ENCODE data around the gene KCNK6.
A peak's percentile ranks its signal among the peaks of the same experiment; 100 is the strongest.
"Not testable (repeated sequence)": the region's sequence is repeated elsewhere in the genome, so short reads cannot be mapped to it uniquely, and the experiment has no call there.

KCNK6 gene

GRCh38 chr19:38362946-38363688 lies 43.5 kb downstream of the KCNK6 start:
- not testable (repeated sequence) for DNase-seq

DNA sequence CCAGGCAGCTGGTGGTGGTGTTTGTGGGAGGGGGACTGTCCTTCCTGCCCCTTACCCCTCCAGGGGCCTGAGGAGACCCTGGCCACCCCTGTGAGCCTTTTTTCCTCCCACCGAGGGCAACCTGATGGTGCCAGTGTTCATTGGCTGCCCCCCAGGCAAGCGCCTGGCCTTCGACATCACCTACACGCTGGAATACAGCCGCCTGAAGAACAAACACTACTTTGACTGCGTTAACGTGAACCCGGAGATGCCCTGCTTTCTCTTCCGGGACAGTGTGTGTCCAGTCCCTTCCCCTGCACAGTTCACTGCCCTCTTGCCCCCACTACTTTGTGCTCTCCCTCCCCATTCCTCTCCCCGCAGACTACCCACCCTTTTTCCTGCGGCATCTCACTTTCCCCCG lies 47.4 kb downstream of the KCNK6 start:
- DNase-seq = no peak

GRCh38 chr19:38369584-38369983 lies 49.9 kb downstream of the KCNK6 start:
- no peak for DNase-seq

- no peak for DNase-seq
Measured at GRCh38 chr19:38370299-38370698, 50.7 kb downstream of the KCNK6 start.

GRCh38 chr19:38371081-38371480 lies 51.4 kb downstream of the KCNK6 start:
- DNase-seq = no peak

GRCh38 chr19:38373907-38374331 lies 54.3 kb downstream of the KCNK6 start:
- DNase-seq = no peak

DNA sequence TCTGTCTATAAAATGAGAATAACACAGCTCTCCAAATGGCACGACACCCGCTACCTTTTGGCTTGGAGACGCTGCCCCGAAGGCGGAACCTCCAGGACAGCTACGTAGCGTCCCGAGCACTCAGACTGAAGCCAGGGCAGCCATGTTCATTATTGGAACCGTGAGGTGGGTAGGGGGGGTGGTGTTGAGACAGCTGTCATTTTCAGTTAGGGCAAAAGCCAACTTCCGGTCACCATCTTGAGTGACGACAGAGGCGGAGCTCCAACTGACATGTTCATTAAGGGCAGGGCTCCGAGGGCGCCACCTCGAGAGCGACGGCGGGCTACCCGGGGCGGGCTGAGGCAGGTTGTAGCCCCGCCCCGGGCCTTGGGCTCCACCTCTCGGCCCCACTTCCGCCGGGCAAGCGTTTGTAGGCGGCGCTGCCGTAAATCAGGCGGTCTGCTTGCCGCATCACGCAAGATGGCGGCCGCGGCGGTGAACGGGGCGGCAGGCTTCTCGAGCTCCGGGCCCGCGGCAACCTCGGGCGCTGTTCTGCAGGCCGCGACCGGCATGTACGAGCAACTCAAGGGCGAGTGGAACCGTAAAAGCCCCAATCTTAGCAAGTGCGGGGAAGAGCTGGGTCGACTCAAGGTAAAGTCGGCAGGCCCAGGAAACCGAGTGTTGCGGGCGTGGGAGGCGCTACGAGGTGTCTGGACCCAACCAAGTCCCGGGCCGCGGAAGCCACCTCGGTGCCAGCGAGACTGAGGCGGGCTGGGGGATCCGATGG lies 54.9 kb downstream of the KCNK6 start, which contains the start of gene PSMD8:
PSMD8 (plus strand) TSS at position 240 of the 766 bp plus-strand sequence; CDS start at position 271, 31 bp downstream.
- peak; percentile 98 for DNase-seq

DNA sequence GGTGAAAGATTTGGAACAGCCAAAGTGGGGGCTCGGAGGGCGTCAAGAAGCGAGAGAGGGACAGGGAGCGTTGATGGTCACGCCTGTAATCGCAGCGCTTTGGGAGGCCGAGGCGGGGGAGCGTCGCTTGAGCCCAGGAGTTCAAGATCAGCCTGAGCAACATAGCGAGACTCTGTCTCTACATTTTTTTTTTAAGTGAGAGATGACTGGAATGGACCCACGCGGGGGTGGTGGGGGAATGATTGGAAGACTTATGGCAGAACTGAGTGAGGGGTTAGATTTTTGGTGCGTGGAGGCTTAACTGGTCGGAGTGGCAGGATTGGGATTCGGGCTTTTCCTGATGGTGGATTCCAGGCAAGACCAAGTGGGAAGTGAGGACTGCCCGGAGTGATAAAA lies 55.5 kb downstream of the KCNK6 start:
- DNase-seq = no peak

DNA sequence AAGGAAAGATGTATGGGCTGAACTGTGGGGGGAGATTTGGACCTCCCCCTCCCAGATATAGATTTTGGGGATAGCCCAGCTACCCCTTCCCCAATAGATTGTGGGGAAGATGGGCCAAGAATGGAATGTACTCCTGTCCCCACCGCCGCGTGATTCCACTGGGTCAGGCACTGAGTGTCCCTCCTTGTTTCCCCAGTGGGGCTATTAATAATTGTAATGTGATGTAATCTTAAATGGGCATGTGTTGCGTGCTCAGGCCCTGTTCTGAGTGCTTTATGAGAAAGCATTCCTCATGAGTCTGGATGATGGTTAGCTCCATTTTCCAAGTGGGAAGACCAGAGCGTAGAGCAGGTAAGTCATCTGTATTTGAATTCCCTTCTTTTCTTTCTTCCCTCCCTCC lies 56.1 kb downstream of the KCNK6 start:
- no peak for DNase-seq

- DNase-seq = no peak
Measured at GRCh38 chr19:38376576-38376975, 56.9 kb downstream of the KCNK6 start.

- no peak for DNase-seq
Measured at GRCh38 chr19:38377052-38377451, 57.4 kb downstream of the KCNK6 start.

DNA sequence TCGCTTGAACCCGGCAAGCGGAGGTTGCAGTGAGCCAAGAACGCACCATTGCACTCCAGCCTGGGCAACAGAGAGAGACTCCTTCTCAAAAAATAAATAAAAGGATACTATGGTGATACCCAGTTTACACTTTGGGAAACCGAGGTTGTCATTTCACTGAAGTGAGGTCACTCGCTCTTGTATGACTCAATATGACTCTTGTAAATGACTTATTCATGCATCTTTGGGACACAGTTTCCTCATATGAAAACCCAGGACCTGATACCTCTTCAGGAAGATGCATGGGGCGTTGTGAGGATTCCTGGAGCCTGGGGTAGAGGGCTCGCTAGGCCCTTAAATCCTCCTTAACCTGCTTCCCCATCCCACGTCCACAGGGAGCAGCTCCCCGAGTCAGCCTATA lies 59.2 kb downstream of the KCNK6 start:
- DNase-seq = no peak

DNA sequence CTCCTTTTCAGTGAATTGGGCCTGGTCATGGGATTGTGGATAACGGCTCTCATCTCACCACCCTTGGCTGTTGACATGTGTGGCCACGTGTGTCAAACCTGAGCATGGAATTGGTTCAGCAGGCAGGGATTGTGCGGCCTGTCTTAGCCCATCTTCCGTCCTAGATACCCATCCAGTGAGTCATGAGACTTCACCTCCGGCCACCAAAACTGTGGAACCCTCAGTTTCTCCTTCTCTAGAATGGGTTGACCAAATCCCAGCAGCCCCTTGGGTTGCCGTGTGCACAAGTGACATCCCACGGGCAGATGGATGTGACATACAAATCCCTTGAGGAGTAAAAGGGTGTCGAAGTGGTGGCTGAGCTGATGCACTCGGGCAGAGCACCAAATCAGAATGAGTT lies 61.5 kb downstream of the KCNK6 start:
- no peak for DNase-seq

Data from NCI-H226 (cell line).